ENCODE measurements around the gene PITPNC1. TPM values are rescaled to one million over a fixed set of nuclear protein-coding genes. Genes with fewer than 3 reads are reported as not detected.

Gene PITPNC1
- total and polyA plus RNA-seq, 12 donors: 4.9 to 33.0 (median 14.0) TPM

GRCh38 chr17:67489273-67489672, 112.2 kb downstream of the PITPNC1 start:
- 80 to 100% (median 90%) methylated on average over 4 of the region's 4 CpGs for WGBS, 4 donors
- intact Hi-C loops (cut with DNase I): no loop called here
- TF ChIP-seq CTCF (IDR thresholded peaks at IDR 0.05) (no peak), POLR2A (IDR thresholded peaks at IDR 0.05) (no peak)
- DNase-seq: peak in 1 of 7 donors; percentile 35
- Histone ChIP-seq H3K4me1 (replicated peaks in 1 of 2) (peaks cover 12 to 23% of the 10 kb centered on the region in 2 donors), H3K27ac (no peak overlapping the region), H3K36me3 (replicated peaks in 1 of 2) (no peaks in the 10 kb centered on the region), H3K4me3 (no peak overlapping the region), H3K27me3 (no peaks in the 10 kb centered on the region), H3K9me3 (replicated peaks in 1 of 3) (no peaks in the 10 kb centered on the region)

DNA sequence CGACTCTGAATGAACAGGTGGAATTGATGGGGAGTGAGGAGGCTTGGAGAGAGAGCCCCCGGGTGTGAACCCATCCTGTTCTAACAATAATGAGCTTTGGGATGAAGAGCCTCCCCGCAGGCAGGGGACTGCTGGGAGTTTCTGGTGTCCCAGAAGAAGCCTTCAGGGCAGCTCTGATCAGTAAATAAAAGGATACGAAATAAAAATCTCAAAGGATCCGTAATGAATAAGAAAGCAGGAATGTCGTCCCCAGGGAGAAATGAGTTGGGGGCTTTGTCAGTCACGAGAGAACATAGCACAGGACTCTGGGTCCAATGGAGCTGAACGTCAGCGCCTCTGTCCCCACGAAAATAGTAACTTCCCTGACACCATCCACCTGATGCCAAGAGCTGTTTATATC, 113.4 kb downstream of the PITPNC1 start:
- Histone ChIP-seq H3K27ac (peak overlapping the region; percentile 50 to 87 (median 81)), H3K36me3 (replicated peaks in 1 of 2) (no peaks in the 10 kb centered on the region), H3K4me1 (replicated peaks in 1 of 2) (peaks cover 12 to 23% of the 10 kb centered on the region in 2 donors), H3K4me3 (peak overlapping the region in 1 of 4 donors; percentile 18), H3K27me3 (no peaks in the 10 kb centered on the region), H3K9me3 (replicated peaks in 1 of 3) (no peaks in the 10 kb centered on the region)
- intact Hi-C loops (cut with DNase I): loop anchor here in 1 of 2 donors (10.0 kb wide), 1 partner anchor 114 kb away; no protein-coding TSS in a partner anchor
- TF ChIP-seq POLR2A (IDR thresholded peaks at IDR 0.05) (no peak), CTCF (IDR thresholded peaks at IDR 0.05) (no peak)
- peak in 1 of 7 donors; percentile 54 for DNase-seq
- 36 to 47% (median 42%) methylated on average over 10 of the region's 10 CpGs for WGBS, 4 donors

- H3K4me3 ChIP-seq: peak overlapping the region in 1 of 4 donors; percentile 27
- peak; percentile 92 to 99 (median 97) for DNase-seq
- no peaks in the 10 kb centered on the region for H3K27me3 ChIP-seq
- TF ChIP-seq POLR2A (IDR thresholded peaks at IDR 0.05): peak; percentile 65 to 95
- TF ChIP-seq CTCF (IDR thresholded peaks at IDR 0.05): no peak
- peaks cover 12 to 23% of the 10 kb centered on the region in 2 donors for H3K4me1 ChIP-seq (replicated peaks in 1 of 2)
- H3K9me3 ChIP-seq (replicated peaks in 1 of 3): no peaks in the 10 kb centered on the region
- WGBS, 4 donors: 29 to 46% (median 38%) methylated on average over 5 to 18 of the region's 18 CpGs
- peak overlapping the region; percentile 50 to 87 (median 81) for H3K27ac ChIP-seq
- no peaks in the 10 kb centered on the region for H3K36me3 ChIP-seq (replicated peaks in 1 of 2)
- intact Hi-C loops (cut with DNase I): loop anchor here in 1 of 2 donors (10.0 kb wide), 1 partner anchor 114 kb away; no protein-coding TSS in a partner anchor
These were observed 114.1 kb downstream of the PITPNC1 start for GRCh38 chr17:67491009-67491680.

DNA sequence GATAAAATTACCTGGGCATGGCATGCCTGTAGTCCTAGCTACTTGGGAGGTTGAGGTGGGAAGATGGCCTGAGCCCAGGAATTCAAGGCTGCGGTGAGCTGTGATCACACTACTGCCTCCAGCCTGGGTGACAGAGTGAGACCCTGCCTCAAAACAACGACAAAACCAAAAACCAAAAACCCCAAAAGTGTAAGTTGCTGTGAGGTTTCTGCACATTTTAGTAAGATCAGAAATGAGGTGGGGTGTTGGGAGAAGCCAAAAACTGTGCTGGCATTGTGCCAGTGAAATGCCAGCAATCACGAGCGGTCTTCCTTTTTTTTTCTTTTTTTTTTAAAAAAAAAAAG, 114.6 kb downstream of the PITPNC1 start:
- intact Hi-C loops (cut with DNase I): loop anchor here in 1 of 2 donors (10.0 kb wide), 1 partner anchor 113 kb away; no protein-coding TSS in a partner anchor
- Histone ChIP-seq H3K36me3 (replicated peaks in 1 of 2) (no peaks in the 10 kb centered on the region), H3K27ac (peak overlapping the region in 4 of 5 donors; percentile 55 to 87 (median 82)), H3K9me3 (replicated peaks in 1 of 3) (no peaks in the 10 kb centered on the region), H3K27me3 (no peaks in the 10 kb centered on the region), H3K4me3 (peak overlapping the region in 1 of 4 donors; percentile 27), H3K4me1 (replicated peaks in 1 of 2) (peaks cover 12 to 23% of the 10 kb centered on the region in 2 donors)
- WGBS, 4 donors: 33 to 45% (median 39%) methylated on average over 4 of the region's 4 CpGs
- peak in 2 of 7 donors; percentile 28 to 51 for DNase-seq
- no peak for TF ChIP-seq POLR2A (IDR thresholded peaks at IDR 0.05)
- no peak for TF ChIP-seq CTCF (IDR thresholded peaks at IDR 0.05)

Data from adrenal gland (tissue), 12 donors.